ENCODE results near the gene FKBP10. TPM values are rescaled to one million over a fixed set of nuclear protein-coding genes. Genes with fewer than 3 reads are reported as not detected.

FKBP10 gene
- total and polyA plus RNA-seq, 2 donors (not counting 3 experiments of a cell fraction or from before 2014, with no cell fraction given), result 168 to 377 TPM

DNA sequence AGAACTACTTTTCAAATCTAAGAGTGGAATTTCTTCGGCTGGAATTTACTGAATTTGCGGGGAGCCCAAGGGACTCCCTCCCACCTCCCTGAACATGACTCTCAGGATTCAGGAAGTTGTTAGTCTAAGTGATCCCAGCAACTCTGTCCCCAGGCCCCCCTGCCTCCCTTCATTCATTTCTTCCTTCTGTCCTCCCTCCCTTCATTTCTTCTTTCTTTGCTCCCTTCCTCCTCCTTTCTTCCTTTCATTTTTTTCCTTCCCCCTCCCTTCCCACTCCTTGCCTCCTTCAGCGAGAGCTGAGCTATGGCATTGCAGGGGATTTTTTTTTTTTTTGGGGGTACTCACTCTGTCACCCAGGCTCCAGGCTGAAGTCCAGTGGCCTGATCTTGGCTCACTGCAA, 15.4 kb upstream of the FKBP10 start:
- no peak overlapping the region for H3K4me3 ChIP-seq (replicated peaks in 1 of 3; ENCODE audit: insufficient read depth in 1 of 3, low read depth in 1 of 3, low read length in 3 of 3)
- H2AFZ ChIP-seq (ENCODE audit: low read depth, low read length), result no peak overlapping the region
- H3K27ac ChIP-seq (ENCODE audit: insufficient read depth, low read depth, low read length), result no peak overlapping the region
- H3K9me1 ChIP-seq (replicated peaks; ENCODE audit: control insufficient read depth, extremely low read depth, insufficient read depth, low read length), result no peaks in the 10 kb centered on the region
- POLR2A ChIA-PET, result interaction anchor here (2.0 kb wide), 1 partner anchor 11 kb away, joined by 9 read pairs; the partner anchor contains the start of gene JUP
- TF ChIP-seq GATA2 (IDR thresholded peaks at IDR 0.05; ENCODE audit: insufficient read depth, insufficient read length, low read depth, low read length) (no peak), MAX (IDR thresholded peaks at IDR 0.05; ENCODE audit: insufficient read depth, insufficient read length) (no peak), POLR2A (IDR thresholded peaks at IDR 0.05; ENCODE audit: low read depth, low read length) (no peak), EZH2 (IDR thresholded peaks at IDR 0.05; ENCODE audit: borderline replicate concordance, low read depth, low read length, severe bottlenecking) (no peak), FOS (IDR thresholded peaks at IDR 0.05; ENCODE audit: borderline replicate concordance, insufficient read depth, low read length) (no peak), POLR2AphosphoS5 (IDR thresholded peaks at IDR 0.05; ENCODE audit: insufficient read depth, low read depth, low read length) (no peak), JUN (IDR thresholded peaks at IDR 0.05; ENCODE audit: borderline replicate concordance, insufficient read depth, insufficient read length, low read depth) (no peak), MYC (IDR thresholded peaks at IDR 0.05; ENCODE audit: low read depth, low read length) (no peak)
- TF ChIP-seq, protein P1, sequence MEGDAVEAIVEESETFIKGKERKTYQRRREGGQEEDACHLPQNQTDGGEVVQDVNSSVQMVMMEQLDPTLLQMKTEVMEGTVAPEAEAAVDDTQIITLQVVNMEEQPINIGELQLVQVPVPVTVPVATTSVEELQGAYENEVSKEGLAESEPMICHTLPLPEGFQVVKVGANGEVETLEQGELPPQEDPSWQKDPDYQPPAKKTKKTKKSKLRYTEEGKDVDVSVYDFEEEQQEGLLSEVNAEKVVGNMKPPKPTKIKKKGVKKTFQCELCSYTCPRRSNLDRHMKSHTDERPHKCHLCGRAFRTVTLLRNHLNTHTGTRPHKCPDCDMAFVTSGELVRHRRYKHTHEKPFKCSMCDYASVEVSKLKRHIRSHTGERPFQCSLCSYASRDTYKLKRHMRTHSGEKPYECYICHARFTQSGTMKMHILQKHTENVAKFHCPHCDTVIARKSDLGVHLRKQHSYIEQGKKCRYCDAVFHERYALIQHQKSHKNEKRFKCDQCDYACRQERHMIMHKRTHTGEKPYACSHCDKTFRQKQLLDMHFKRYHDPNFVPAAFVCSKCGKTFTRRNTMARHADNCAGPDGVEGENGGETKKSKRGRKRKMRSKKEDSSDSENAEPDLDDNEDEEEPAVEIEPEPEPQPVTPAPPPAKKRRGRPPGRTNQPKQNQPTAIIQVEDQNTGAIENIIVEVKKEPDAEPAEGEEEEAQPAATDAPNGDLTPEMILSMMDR (IDR thresholded peaks at IDR 0.05; ENCODE audit: extremely low read depth in 1 of 2, insufficient read depth in 1 of 2, low read depth in 1 of 2, low read length in 2 of 2), result no peak
- no peaks in the 10 kb centered on the region for H3K79me2 ChIP-seq (ENCODE audit: control insufficient read depth, insufficient read depth, low read length)
- H4K20me1 ChIP-seq (replicated peaks; ENCODE audit: control insufficient read depth, extremely low read depth, insufficient read depth, low read length), result no peaks in the 10 kb centered on the region
- H3K4me2 ChIP-seq (ENCODE audit: insufficient read depth, low read length), result no peak overlapping the region
- intact Hi-C loops (cut with micrococcal nuclease), result no loop called here
- dilution Hi-C loops (cut with MboI; ENCODE audit: extremely low pct_ligation_motif_present, low sequenced_read_pairs), result no loop called here
- FAIRE-seq, result no peak
- H3K27me3 ChIP-seq (ENCODE audit: control insufficient read depth in 2 of 2, insufficient read depth in 2 of 2, low read length in 2 of 2), result no peaks in the 10 kb centered on the region
- peaks cover 25% of the 10 kb centered on the region for H3K4me1 ChIP-seq (ENCODE audit: control insufficient read depth, extremely low read depth, insufficient read depth, low read length)
- no peaks in the 10 kb centered on the region for H3K9me3 ChIP-seq (replicated peaks; ENCODE audit: control insufficient read depth, insufficient read depth, low read length)
- DNase-seq (ENCODE audit: low read depth, low spot score), result no peak
- BruUV-seq (replicated peaks), result no TSS peak
- CTCF ChIA-PET, result interaction anchor here (0.8 to 9.8 kb wide), 4 partner anchors 8 to 24 kb away, joined by 5 to 98 read pairs (median 36); partner anchors contain the start of gene JUP
- H3K9ac ChIP-seq (replicated peaks; ENCODE audit: extremely low read depth, insufficient read depth, low read length), result no peak overlapping the region
- no peaks in the 10 kb centered on the region for H3K36me3 ChIP-seq (ENCODE audit: control insufficient read depth in 2 of 2, extremely low read depth in 1 of 2, insufficient read depth in 2 of 2, low read length in 2 of 2)
